Lower lobe of right lung (tissue), 2 donors: ENCODE data around the gene ALOX12B. TPM values are rescaled to one million over a fixed set of nuclear protein-coding genes. Genes with fewer than 3 reads are reported as not detected.
"Not testable (repeated sequence)": the region's sequence is repeated elsewhere in the genome, so short reads cannot be mapped to it uniquely, and the experiment has no call there.

Source experiments
- ATAC-seq, 2 donors: fragments of 200-7000 bp; cut with Tn5 transposase; one replicate each; pipeline ENCODE4 v1.9.1; 2020 to 2022; ENCODE audit warnings: mild to moderate bottlenecking in 2 of 2, moderate library complexity in 2 of 2
- DNase-seq: peaks from one replicate; pipeline ENCODE4 v3.0.0-alpha.2; 2020
- H3K27ac ChIP-seq: fragments of 200-600 bp; one replicate; pipeline ENCODE4 v1.8.0; 2022
- H3K27me3 ChIP-seq: fragments of 200-600 bp; one replicate; pipeline ENCODE4 v1.8.0; 2022; ENCODE audit warnings: low read depth
- H3K36me3 ChIP-seq: fragments of 200-600 bp; one replicate; pipeline ENCODE4 v1.8.0; 2022; ENCODE audit warnings: mild to moderate bottlenecking
- H3K4me1 ChIP-seq: fragments of 200-600 bp; one replicate; pipeline ENCODE4 v1.8.0; 2022
- H3K4me3 ChIP-seq: fragments of 200-600 bp; one replicate; pipeline ENCODE4 v1.8.0; 2022; ENCODE audit warnings: mild to moderate bottlenecking
- H3K9me3 ChIP-seq: fragments of 200-600 bp; one replicate; pipeline ENCODE4 v1.8.0; 2022
- CTCF ChIP-seq: fragments of 200-600 bp; IDR thresholded peaks from one replicate; pipeline ENCODE4 v1.8.0; 2022; ENCODE audit warnings: antibody characterized with exemption, mild to moderate bottlenecking
- intact Hi-C: fragments of 100-400 bp; cut with DNase I; formaldehyde crosslinking; loops from one replicate; pipeline ENCODE4 v1.11.0; 2022
- total RNA-seq: library from RNA; stranded (reverse); fragmentation: NEBNext Ultra II Directional; extraction: Animal tissue kit (Norgen Biotek cat#: 25700); gene quantifications from one replicate; pipeline ENCODE4 v1.2.1, GENCODE V29; 2021
- donor health status: DM: no; HTN: yes; CAD: no; lungs with severe emphysema.

The ALOX12B gene
- total RNA-seq, 1 donor from 2014 or later = not detected

- intact Hi-C loops = no loop called here
- no peak for TF ChIP-seq CTCF
- no peak overlapping the region for H3K4me3 ChIP-seq
- H3K36me3 ChIP-seq = no peaks in the 10 kb centered on the region
- ATAC-seq (no peak), DNase-seq (no peak)
- no peak overlapping the region for H3K27ac ChIP-seq
- H3K27me3 ChIP-seq = peaks cover 68% of the 10 kb centered on the region
- no peaks in the 10 kb centered on the region for H3K9me3 ChIP-seq
- H3K4me1 ChIP-seq = peaks cover 39% of the 10 kb centered on the region
Observed at GRCh38 chr17:8116776-8117175, 29.3 kb upstream of the ALOX12B start.

- Histone ChIP-seq H3K9me3 (no peaks in the 10 kb centered on the region), H3K27ac (no peak overlapping the region), H3K4me1 (peaks cover 9% of the 10 kb centered on the region), H3K36me3 (no peaks in the 10 kb centered on the region), H3K27me3 (peaks cover 71% of the 10 kb centered on the region), H3K4me3 (no peak overlapping the region)
- intact Hi-C loops = no loop called here
- ATAC-seq (no peak), DNase-seq (no peak)
- no peak for TF ChIP-seq CTCF
Observed at GRCh38 chr17:8110907-8111306, 23.4 kb upstream of the ALOX12B start.

- Histone ChIP-seq H3K9me3 (no peaks in the 10 kb centered on the region), H3K27ac (no peak overlapping the region), H3K36me3 (no peaks in the 10 kb centered on the region), H3K4me1 (peaks cover 9% of the 10 kb centered on the region), H3K27me3 (peaks cover 66% of the 10 kb centered on the region), H3K4me3 (peak overlapping the region; percentile 54)
- ATAC-seq = no peak
- DNase-seq = no peak
- intact Hi-C loops = no loop called here
- no peak for TF ChIP-seq CTCF
Observed at GRCh38 chr17:8110456-8110804, 22.9 kb upstream of the ALOX12B start.

- peak; percentile 83 for DNase-seq
- Histone ChIP-seq H3K9me3 (no peaks in the 10 kb centered on the region), H3K4me3 (peak overlapping the region; percentile 54), H3K36me3 (no peaks in the 10 kb centered on the region), H3K27me3 (peaks cover 60% of the 10 kb centered on the region), H3K4me1 (peaks cover 9% of the 10 kb centered on the region), H3K27ac (no peak overlapping the region)
- peak; percentile 85 for TF ChIP-seq CTCF
- ATAC-seq = peak; percentile 92 to 94
- intact Hi-C loops = no loop called here
Observed at GRCh38 chr17:8109661-8110455, 22.3 kb upstream of the ALOX12B start.

- no peak overlapping the region for H3K4me3 ChIP-seq
- no peak overlapping the region for H3K27ac ChIP-seq
- peaks cover 9% of the 10 kb centered on the region for H3K4me1 ChIP-seq
- no peak for DNase-seq
- H3K27me3 ChIP-seq = peaks cover 53% of the 10 kb centered on the region
- TF ChIP-seq CTCF = no peak
- ATAC-seq = peak in 1 of 2 donors; percentile 7
- no peaks in the 10 kb centered on the region for H3K9me3 ChIP-seq
- intact Hi-C loops = no loop called here
- no peaks in the 10 kb centered on the region for H3K36me3 ChIP-seq
Observed at GRCh38 chr17:8108972-8109660, 21.6 kb upstream of the ALOX12B start.

- H3K27ac ChIP-seq, ATAC-seq, DNase-seq, H3K4me3 ChIP-seq, H3K36me3 ChIP-seq, H3K4me1 ChIP-seq, H3K9me3 ChIP-seq, intact Hi-C loops: not testable (repeated sequence)
- peaks cover 33% of the 10 kb centered on the region for H3K27me3 ChIP-seq
Observed at GRCh38 chr17:8106980-8107379, 19.5 kb upstream of the ALOX12B start.
